ENCODE data around the gene MMP7.

DNA sequence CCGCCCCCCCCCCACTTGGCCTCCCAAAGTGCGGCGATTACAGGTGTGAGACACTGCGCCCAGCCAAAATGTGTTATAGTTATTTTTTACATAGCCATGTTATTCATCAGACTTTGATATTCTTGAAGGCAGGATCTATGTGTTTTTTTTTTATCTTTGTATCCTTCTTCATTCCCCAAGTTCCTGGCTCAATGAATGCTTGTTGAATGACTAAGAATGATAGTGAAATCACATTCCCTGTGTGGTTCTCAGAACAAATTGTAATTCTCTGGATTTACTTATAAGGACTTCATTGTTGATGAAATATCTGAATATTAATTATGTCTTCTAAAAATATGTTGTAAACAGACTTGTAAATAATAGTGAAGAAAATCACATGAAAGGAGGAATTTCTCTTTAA lies 33.5 kb downstream of the MMP7 start:
- TF ChIP-seq, protein P1, sequence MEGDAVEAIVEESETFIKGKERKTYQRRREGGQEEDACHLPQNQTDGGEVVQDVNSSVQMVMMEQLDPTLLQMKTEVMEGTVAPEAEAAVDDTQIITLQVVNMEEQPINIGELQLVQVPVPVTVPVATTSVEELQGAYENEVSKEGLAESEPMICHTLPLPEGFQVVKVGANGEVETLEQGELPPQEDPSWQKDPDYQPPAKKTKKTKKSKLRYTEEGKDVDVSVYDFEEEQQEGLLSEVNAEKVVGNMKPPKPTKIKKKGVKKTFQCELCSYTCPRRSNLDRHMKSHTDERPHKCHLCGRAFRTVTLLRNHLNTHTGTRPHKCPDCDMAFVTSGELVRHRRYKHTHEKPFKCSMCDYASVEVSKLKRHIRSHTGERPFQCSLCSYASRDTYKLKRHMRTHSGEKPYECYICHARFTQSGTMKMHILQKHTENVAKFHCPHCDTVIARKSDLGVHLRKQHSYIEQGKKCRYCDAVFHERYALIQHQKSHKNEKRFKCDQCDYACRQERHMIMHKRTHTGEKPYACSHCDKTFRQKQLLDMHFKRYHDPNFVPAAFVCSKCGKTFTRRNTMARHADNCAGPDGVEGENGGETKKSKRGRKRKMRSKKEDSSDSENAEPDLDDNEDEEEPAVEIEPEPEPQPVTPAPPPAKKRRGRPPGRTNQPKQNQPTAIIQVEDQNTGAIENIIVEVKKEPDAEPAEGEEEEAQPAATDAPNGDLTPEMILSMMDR (conservative IDR thresholded peaks at IDR 0.05; ENCODE audit: low read length) = no peak
- TF ChIP-seq EZH2phosphoT487 (IDR thresholded peaks at IDR 0.05; ENCODE audit: borderline replicate concordance, low read depth, low read length) = no peak
